ENCODE data around the gene MYEOV.

The MYEOV gene

DNA sequence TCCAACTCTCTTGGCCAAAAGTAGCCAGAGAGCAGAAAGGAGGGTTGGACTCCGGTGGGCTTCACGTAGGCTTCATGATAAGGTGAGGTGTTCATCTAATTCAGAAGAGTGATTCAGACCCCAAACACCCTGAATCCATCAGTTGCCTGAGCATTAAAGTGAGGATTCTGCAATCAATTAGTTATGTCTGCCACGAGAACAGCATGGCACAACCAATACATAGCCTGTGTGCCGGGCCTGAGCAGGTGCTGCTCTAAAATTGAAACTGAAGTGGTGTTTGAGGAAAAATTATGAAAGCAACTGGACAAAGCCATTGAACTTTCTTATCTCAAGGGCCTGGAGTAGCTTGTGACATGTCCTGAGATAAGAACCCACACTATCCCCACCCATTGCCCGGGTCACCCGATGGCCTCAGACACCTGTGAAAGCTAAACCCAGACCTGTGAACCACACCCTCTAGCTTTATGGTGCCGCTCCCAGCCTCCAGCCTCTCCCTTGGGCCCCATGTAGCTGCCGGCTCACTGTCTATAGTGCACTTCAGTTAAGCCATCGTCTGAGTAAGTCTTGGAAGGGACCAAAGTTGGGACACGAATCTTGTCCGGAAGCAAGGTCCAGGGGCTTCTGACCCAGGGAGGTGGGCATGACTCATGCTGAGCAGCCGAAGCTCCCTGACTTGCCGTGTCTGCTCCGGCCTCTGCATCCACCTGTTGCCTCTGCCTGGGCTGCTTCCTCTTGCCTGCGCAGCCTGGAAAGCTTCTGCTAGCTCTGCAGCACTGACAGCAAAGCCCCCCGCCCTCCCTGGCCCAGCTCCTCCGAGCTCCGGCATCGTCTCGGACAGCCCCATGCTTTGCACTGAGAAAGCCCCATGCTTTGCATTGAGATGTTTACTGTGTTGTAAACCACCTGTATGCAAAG, 5.7 kb upstream of the MYEOV start:
- FAIRE-seq, result no peak

DNA sequence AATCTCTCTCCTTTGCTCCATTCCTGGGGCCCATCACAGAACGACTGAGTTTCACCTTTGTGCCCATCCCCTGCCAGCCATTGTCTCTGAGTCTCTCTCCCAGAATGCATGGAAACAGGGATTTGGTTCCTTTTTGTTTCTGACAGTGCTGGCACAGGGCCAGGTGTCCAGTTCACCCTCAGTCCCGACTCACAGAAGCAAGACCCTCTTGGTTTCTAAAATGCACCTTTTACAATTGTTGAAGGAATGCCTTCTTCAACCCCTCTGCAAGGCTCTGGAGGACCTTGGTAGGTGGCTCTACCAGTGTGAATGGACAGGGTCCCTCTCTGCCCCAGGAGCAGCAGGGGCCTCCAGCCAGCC, 5.1 kb upstream of the MYEOV start:
- FAIRE-seq, result no peak

- FAIRE-seq, result no peak
Observed at GRCh38 chr11:69290806-69291205, 3.1 kb upstream of the MYEOV start.

- FAIRE-seq, result no peak
Observed at GRCh38 chr11:69291459-69292110, 2.4 kb upstream of the MYEOV start.

DNA sequence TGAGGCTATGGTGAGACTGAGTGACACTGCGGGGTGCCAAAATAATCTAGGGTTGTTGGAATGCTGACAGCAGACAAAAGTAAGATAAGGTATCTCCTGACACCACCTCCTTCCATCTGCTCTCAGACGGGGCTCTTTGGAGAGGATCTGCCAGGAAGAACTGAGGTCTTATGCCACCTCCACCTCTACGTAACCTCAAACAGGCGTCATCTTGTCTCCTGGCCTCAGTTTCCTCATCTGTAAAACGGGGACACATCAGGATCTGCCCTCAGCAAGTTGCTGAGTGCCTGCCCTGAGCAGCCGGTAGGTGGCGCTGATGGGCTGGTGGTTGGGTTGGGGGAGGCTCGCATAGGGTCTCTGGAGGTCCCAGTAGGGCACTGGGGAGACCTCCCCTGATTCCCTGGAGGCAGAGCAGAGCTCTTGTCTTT, 1.7 kb upstream of the MYEOV start:
- no peak for FAIRE-seq

GRCh38 chr11:69293087-69293486, 868 bp upstream of the MYEOV start:
- no peak for FAIRE-seq

GRCh38 chr11:69294571-69295078, 670 bp downstream of the MYEOV start:
- FAIRE-seq, result no peak

GRCh38 chr11:69295079-69295994, 1.4 kb downstream of the MYEOV start:
- FAIRE-seq, result no peak

DNA sequence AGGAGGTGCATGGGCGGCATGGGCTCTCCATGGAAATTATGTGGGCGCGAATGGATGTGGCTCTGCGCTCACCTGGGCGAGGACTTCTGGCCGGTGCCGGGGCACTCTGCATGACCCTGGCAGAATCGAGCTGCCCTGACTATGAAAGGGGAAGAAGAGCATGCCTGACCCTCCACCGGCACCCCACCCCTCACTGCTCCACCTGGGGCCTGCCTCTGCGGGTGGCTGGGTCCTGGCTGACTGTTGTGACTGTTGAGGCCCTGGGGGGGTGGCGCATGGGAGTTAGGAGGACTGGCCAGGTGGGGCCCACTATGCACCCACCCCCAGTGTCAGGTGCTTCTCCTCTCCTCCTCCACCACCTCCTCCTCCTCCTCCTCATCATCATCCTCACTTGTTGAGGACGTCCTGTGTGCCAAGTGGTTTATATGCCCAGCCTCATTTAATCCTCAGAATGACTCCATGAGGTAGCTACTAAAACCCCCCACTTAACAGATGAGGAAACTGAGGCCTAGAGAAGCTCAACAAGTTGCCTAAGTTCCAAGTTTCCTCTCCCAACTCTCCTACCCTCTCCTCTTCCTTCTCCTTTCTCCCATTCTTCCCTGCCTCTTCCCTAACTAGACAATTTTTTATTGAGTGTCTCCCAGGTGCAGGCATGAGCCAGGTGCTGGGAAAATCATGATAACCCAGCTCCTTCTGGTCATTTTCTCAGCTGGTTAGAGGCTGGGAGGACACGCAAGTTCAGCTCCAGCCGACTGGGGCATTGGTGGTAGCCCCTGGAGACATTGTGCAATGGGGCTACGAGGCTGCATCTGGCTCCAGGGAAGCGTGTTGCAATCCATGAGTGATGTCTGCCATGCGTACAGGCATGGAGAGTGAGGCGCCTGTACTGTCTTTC, 2.3 kb downstream of the MYEOV start:
- FAIRE-seq, result no peak

GRCh38 chr11:69296890-69297786, 3.2 kb downstream of the MYEOV start:
- no peak for FAIRE-seq

GRCh38 chr11:69297787-69298266, 3.9 kb downstream of the MYEOV start:
- FAIRE-seq, result no peak

- no peak for FAIRE-seq
Observed at GRCh38 chr11:69298267-69299022, 4.5 kb downstream of the MYEOV start.

- no peak for FAIRE-seq
Observed at GRCh38 chr11:69299023-69299461, 5.1 kb downstream of the MYEOV start.

DNA sequence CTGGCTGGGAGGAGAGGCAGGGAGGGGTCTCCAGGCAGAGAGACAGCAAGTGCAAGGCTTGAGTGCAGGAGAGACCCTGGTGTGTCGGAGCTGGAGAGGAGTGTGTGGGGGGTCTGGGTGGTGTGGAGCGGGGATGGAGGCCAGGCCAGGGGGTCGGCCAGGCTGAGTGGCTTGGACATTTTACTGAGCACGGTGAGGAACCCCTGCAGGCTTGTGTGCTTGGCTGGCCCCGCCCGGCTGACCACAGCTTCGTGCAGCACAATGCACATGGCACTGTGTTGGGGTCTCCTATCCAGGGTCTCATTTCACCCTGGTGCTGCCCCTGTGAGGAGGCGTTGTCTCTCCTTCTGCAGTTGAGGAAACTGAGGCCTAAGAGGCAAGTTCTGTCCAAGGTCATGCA, 5.6 kb downstream of the MYEOV start:
- FAIRE-seq, result no peak

- no peak for FAIRE-seq
Observed at GRCh38 chr11:69300120-69301060, 6.4 kb downstream of the MYEOV start.

- no peak for FAIRE-seq
Observed at GRCh38 chr11:69301081-69301454, 7.1 kb downstream of the MYEOV start.

DNA sequence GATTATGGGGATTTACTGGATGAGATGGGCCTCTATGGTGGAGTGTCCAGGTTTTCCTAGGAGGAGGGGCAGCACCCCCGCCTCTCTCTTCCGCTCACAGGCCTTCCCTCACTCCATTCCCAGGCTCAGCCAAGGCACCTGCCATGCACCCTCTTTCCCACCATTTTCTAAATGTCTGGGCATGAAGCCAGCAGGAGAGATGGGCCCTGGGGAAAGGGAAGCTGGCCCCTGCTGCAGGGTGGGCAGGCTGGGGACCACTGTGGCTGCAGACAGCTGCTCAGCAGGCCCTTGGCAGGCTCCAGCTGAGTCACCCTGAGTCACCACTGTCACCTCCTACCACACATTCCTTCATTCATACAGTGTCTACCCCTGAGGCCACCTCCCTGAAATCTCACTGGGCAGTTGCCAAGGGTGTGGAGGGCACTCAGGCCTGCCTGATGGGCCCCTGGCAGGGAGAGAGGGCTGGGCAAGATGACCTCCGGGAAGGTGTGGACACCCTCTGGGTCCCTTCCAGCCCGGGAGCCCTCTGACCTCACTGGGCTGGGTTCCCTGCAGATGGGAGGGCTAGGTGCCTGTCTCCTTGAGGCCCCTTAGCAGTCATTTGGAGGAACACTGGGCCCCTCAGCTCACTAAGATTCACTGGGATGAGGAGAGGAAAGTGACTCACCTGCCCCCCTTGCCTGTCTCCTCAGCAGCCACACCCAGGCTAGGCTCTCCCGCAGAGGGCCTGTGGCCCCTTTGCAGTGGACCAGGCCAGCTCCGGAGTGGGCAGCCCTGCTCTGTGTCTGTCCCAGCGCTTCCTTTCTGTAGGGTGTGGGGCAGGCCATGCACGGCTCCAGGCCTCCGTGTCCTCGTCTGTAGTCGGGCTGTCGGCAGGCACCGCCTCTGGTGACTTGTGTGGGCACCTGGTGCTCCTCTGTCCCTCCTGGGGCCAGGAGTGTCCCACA, 7.8 kb downstream of the MYEOV start:
- no peak for FAIRE-seq

Data from islet of Langerhans (tissue), 1 donor.